Measurements from ENCODE around the gene LOX.

GRCh38 chr5:122085041-122085440 lies 7.0 kb upstream of the LOX start:
- TF ChIP-seq CTCF (conservative IDR thresholded peaks at IDR 0.05 in 1 of 2, IDR thresholded peaks at IDR 0.05 in 1 of 2; ENCODE audit: low read depth in 1 of 2, low read length in 2 of 2) (no peak), EZH2 (IDR thresholded peaks at IDR 0.05; ENCODE audit: low read length, missing control alignments) (no peak)

Measured in fibroblast of lung (primary cell).